Esophagus muscularis mucosa (tissue), 4 donors: ENCODE results near the gene USP46. TPM values are rescaled to one million over a fixed set of nuclear protein-coding genes. Genes with fewer than 3 reads are reported as not detected.

Experiments used
- DNase-seq: peaks from one replicate; pipeline ENCODE4 v3.0.0-alpha.2; 2017; ENCODE audit errors: extremely low spot score
- H3K27ac ChIP-seq, 4 donors: fragments of 200-600 bp; sonication (generic); replicated peaks in 1 of 4; 1 replicate in 3 of 4; 2 replicates in 1 of 4; pipeline ENCODE4 v1.5.1; 2016 to 2019; ENCODE audit warnings: mild to moderate bottlenecking in 1 of 4
- H3K27me3 ChIP-seq, 4 donors: fragments of 200-600 bp; sonication (generic); one replicate each; pipeline versions ENCODE4 v1.5.1 to v1.6.0; 2016 to 2019
- H3K36me3 ChIP-seq, 4 donors: fragments of 200-600 bp; sonication (generic); one replicate each; pipeline ENCODE4 v1.5.1; 2016 to 2019
- H3K4me1 ChIP-seq, 4 donors: fragments of 200-600 bp; sonication (generic); one replicate each; pipeline ENCODE4 v1.5.1; 2016 to 2019
- H3K4me3 ChIP-seq, 4 donors: fragments of 200-600 bp; sonication (generic); 1 replicate in 2 of 4; 2 replicates in 2 of 4; pipeline ENCODE4 v1.5.1; 2016 to 2019; ENCODE audit warnings: mild to moderate bottlenecking in 4 of 4, moderate library complexity in 1 of 4
- H3K9me3 ChIP-seq, 4 donors: fragments of 200-600 bp; sonication (generic); 1 replicate in 3 of 4; 2 replicates in 1 of 4; pipeline ENCODE4 v1.5.1; 2016 to 2019
- EP300 ChIP-seq: sonication (generic); formaldehyde crosslinking; IDR thresholded peaks from one replicate; pipeline ENCODE4 v1.6.1; 2017; ENCODE audit warnings: antibody characterized with exemption
- POLR2A ChIP-seq: fragments of 450-650 bp; IDR thresholded peaks from one replicate; pipeline ENCODE4 v1.6.1; 2017; ENCODE audit warnings: antibody characterized with exemption, moderate library complexity, mild to moderate bottlenecking, low read depth
- POLR2AphosphoS5 ChIP-seq, 2 donors: sonication (generic); formaldehyde crosslinking; IDR thresholded peaks; one replicate each; pipeline ENCODE4 v1.6.1; 2017; ENCODE audit warnings: antibody characterized with exemption in 2 of 2
- WGBS: methylation state at CpG from one replicate; pipeline ENCODE4 v1.1.5; 2018; 5-methylcytosine and 5-hydroxymethylcytosine counted together
- intact Hi-C: fragments of 100-400 bp; cut with DNase I; formaldehyde crosslinking; loops from one replicate; pipeline ENCODE4 v1.15.1; 2023
- total RNA-seq, 4 donors: library from RNA; depleted of rRNA; stranded (reverse); fragments of >200 nt; gene quantifications; one replicate each; pipeline versions ENCODE4 v1.1.0 to v1.2.1, GENCODE V29; 2016
- TF ChIP-seq, protein P1 (sequence below), 3 experiments: fragments of 200-600 bp in 2 of 3; fragments of 450-650 bp in 1 of 3; sonication (generic) in 2 of 3; IDR thresholded peaks; one replicate each; pipeline ENCODE4 v1.5.1; 2017 to 2019; ENCODE audit warnings: antibody characterized with exemption in 3 of 3, mild to moderate bottlenecking in 2 of 3, moderate library complexity in 1 of 3

Gene USP46
- total RNA-seq, 4 donors from 2014 or later, result 6.6 to 9.3 (median 7.8) TPM

DNA sequence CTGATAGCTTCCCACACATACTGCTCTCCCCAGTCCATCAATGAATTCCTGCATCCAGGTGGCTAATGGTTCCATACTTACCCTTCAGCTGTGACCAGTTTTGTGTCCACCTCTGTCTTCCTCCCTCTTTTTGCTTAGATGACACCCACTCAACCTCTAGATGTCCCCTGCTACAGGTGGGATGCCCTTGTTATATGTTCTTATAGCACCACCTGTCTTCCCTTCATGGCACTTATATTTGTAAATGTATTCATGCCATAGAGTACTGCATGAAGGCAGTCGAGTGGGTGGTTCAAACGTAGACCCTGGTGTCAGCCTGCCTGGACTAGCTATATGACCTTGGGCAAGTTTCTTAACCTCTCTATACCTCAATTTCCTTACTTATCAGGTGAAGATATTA, 6.5 kb upstream of the USP46 start:
- 48% methylated on average over 2 of the region's 2 CpGs for WGBS
- intact Hi-C loops, result no loop called here
- no peak for TF ChIP-seq POLR2A
- TF ChIP-seq, protein P1, sequence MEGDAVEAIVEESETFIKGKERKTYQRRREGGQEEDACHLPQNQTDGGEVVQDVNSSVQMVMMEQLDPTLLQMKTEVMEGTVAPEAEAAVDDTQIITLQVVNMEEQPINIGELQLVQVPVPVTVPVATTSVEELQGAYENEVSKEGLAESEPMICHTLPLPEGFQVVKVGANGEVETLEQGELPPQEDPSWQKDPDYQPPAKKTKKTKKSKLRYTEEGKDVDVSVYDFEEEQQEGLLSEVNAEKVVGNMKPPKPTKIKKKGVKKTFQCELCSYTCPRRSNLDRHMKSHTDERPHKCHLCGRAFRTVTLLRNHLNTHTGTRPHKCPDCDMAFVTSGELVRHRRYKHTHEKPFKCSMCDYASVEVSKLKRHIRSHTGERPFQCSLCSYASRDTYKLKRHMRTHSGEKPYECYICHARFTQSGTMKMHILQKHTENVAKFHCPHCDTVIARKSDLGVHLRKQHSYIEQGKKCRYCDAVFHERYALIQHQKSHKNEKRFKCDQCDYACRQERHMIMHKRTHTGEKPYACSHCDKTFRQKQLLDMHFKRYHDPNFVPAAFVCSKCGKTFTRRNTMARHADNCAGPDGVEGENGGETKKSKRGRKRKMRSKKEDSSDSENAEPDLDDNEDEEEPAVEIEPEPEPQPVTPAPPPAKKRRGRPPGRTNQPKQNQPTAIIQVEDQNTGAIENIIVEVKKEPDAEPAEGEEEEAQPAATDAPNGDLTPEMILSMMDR (IDR thresholded peaks at IDR 0.05), result peak; percentile 10 to 27 (median 24)
- no peak overlapping the region for H3K4me3 ChIP-seq
- peaks cover 2 to 13% (median 2%) of the 10 kb centered on the region in 4 donors for H3K4me1 ChIP-seq
- H3K9me3 ChIP-seq, result no peaks in the 10 kb centered on the region
- no peaks in the 10 kb centered on the region for H3K36me3 ChIP-seq
- H3K27me3 ChIP-seq, result no peaks in the 10 kb centered on the region
- DNase-seq, result no peak
- H3K27ac ChIP-seq, result no peak overlapping the region

DNA sequence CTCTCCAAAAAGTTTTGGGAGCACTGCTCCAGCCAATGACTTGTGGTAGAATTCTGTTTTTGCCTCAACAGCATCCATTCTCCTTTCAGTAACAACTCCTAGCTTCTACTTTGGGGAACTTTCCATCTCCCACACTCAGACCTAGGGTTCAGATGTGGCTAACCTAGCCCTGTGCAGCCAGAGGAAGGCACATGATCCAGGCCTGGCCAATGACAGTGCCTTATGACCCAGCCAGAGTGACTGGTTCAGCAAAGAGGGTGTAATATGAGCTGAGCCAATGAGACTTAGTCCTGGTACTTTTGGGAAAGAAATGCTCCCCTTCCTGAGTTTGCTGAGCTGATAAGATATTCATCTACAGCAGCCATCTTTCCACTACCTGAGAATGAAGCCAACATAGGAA, 5.4 kb upstream of the USP46 start:
- no peak overlapping the region for H3K4me3 ChIP-seq
- peaks cover 8 to 18% (median 9%) of the 10 kb centered on the region in 4 donors for H3K4me1 ChIP-seq
- TF ChIP-seq POLR2AphosphoS5 (IDR thresholded peaks at IDR 0.05), result no peak
- TF ChIP-seq, protein P1 (IDR thresholded peaks at IDR 0.05), result no peak
- no peaks in the 10 kb centered on the region for H3K27me3 ChIP-seq
- no peaks in the 10 kb centered on the region for H3K36me3 ChIP-seq
- DNase-seq, result no peak
- intact Hi-C loops, result no loop called here
- no peak overlapping the region for H3K27ac ChIP-seq
- no peaks in the 10 kb centered on the region for H3K9me3 ChIP-seq

DNA sequence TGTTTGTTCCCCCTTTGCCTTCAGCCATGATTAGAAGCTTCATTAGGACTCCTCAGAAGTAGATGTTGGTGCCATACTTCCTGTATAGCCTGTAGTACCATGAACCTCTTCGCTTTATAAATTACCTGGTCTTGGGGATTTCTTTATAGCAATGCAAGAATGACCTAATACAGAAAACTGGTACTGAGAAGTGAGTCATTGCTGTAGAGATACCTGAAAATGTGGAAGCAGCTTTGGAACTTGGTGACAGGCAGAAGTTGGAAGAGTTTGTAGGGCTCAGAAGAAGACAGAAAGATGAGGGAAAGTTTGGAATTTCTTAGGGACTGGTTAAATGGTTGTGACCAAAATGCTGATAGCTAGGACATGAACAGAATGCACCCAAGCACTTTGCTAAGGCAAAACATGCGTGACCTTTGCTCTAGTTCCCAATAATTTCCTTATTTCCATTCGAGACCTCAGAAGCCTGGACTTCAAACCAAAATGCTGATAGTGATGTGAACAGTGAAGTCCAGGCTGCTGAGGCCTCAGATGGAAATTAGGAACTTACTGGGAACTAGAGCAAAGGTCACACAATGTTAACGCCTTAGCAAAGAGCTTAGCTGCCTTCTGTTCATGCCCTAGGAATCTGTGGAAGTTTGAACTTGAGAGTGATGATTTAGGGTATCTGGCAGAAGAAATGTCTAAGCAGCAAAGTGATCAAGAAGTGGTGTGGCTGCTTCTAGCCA, 3.0 kb upstream of the USP46 start:
- Histone ChIP-seq H3K4me3 (no peak overlapping the region), H3K27ac (no peak overlapping the region), H3K36me3 (no peaks in the 10 kb centered on the region), H3K27me3 (no peaks in the 10 kb centered on the region), H3K9me3 (no peaks in the 10 kb centered on the region), H3K4me1 (peaks cover 23 to 28% (median 24%) of the 10 kb centered on the region in 4 donors)
- DNase-seq, result no peak
- no peak for TF ChIP-seq EP300
- TF ChIP-seq, protein P1 (IDR thresholded peaks at IDR 0.05), result no peak
- TF ChIP-seq POLR2A, result no peak
- no peak for TF ChIP-seq POLR2AphosphoS5 (IDR thresholded peaks at IDR 0.05)
- intact Hi-C loops, result no loop called here
- 92% methylated on average over 4 of the region's 4 CpGs for WGBS

DNA sequence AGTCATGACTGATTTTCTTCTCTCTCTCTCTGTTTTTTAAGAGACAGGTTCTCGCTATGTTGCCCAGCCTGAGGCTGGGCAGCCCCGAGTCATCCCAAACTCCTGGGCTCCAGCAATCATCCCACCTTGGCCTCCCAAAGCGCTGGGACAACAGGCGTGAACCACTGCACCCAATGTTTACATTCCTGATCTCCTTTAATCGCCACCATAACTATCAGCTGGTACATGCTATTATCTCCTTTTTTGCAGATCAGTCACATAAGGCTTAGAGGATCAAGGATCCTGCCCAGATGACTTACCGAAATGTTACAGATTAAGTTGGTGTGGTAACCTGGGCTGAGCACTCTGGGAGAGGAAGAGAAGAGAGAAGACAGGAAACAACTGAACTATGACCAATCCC, 1.5 kb upstream of the USP46 start:
- H3K4me3 ChIP-seq, result peak overlapping the region in 1 of 4 donors; percentile 98
- no peaks in the 10 kb centered on the region for H3K27me3 ChIP-seq
- TF ChIP-seq POLR2A (no peak), POLR2AphosphoS5 (IDR thresholded peaks at IDR 0.05) (no peak), EP300 (no peak)
- TF ChIP-seq, protein P1 (IDR thresholded peaks at IDR 0.05), result no peak
- peaks cover 24 to 40% (median 30%) of the 10 kb centered on the region in 4 donors for H3K4me1 ChIP-seq
- DNase-seq, result no peak
- no peaks in the 10 kb centered on the region for H3K9me3 ChIP-seq
- H3K36me3 ChIP-seq, result no peaks in the 10 kb centered on the region
- WGBS, result 92% methylated on average over 6 of the region's 6 CpGs
- H3K27ac ChIP-seq, result peak overlapping the region in 1 of 4 donors; percentile 93
- intact Hi-C loops, result no loop called here
